Endodermal cell (in vitro differentiated cells): ENCODE results near the gene SMG5. TPM values are rescaled to one million over a fixed set of nuclear protein-coding genes. Genes with fewer than 3 reads are reported as not detected.
A peak's percentile ranks its signal among the peaks of the same experiment; 100 is the strongest.

Experiments
- DNase-seq: peaks from one replicate; pipeline ENCODE4 v3.0.0-alpha.2; 2017
- H3K27ac ChIP-seq: 2 replicates; pipeline ENCODE4 v1.5.1; 2013; ENCODE audit warnings: mild to moderate bottlenecking, low read depth, low read length, moderate library complexity
- H3K27me3 ChIP-seq: 2 replicates; pipeline ENCODE4 v1.6.1; 2013; ENCODE audit warnings: mild to moderate bottlenecking, low read length, moderate library complexity; ENCODE audit not compliant: insufficient read depth, control insufficient read depth, poor library complexity, severe bottlenecking
- H3K36me3 ChIP-seq: 2 replicates; pipeline ENCODE4 v1.7.0; 2013; ENCODE audit warnings: mild to moderate bottlenecking, low read length, moderate library complexity; ENCODE audit not compliant: control insufficient read depth, insufficient read depth
- H3K4me1 ChIP-seq: one replicate; pipeline ENCODE4 v1.7.0; 2013; ENCODE audit warnings: low read length; ENCODE audit not compliant: control insufficient read depth, insufficient read depth
- H3K4me3 ChIP-seq: 2 replicates; pipeline ENCODE4 v1.5.1; 2013; ENCODE audit warnings: mild to moderate bottlenecking, low read length, moderate library complexity
- H3K9ac ChIP-seq: 2 replicates; pipeline ENCODE4 v1.6.1; 2013; ENCODE audit warnings: mild to moderate bottlenecking, low read length, moderate library complexity; ENCODE audit not compliant: poor library complexity, severe bottlenecking; ENCODE audit errors: extremely low read depth
- H3K9me3 ChIP-seq: 2 replicates; pipeline ENCODE4 v1.6.1; 2013; ENCODE audit warnings: mild to moderate bottlenecking, low read length, moderate library complexity; ENCODE audit not compliant: control insufficient read depth
- H3K27ac Mint-ChIP-seq: 2 replicates; pipeline ENCODE4 v1.8.0; 2020; ENCODE audit warnings: mixed read lengths
- H3K27me3 Mint-ChIP-seq: 2 replicates; pipeline ENCODE4 v1.8.0; 2021; ENCODE audit warnings: mild to moderate bottlenecking, mixed read lengths; ENCODE audit not compliant: insufficient read depth
- H3K36me3 Mint-ChIP-seq: 2 replicates; pipeline ENCODE4 v1.8.0; 2020; ENCODE audit warnings: low read depth, mixed read lengths
- H3K4me1 Mint-ChIP-seq: 2 replicates; pipeline ENCODE4 v1.8.0; 2020; ENCODE audit warnings: mixed read lengths
- H3K4me3 Mint-ChIP-seq: 2 replicates; pipeline ENCODE4 v1.8.0; 2020; ENCODE audit warnings: mild to moderate bottlenecking, moderate library complexity, mixed read lengths
- H3K9me3 Mint-ChIP-seq: 2 replicates; pipeline ENCODE4 v1.8.0; 2020; ENCODE audit warnings: mild to moderate bottlenecking, mixed read lengths
- CTCF ChIP-seq: fragments of 200-600 bp; sonication (generic); conservative IDR thresholded peaks from 2 replicates; pipeline ENCODE4 v1.5.0; 2021; ENCODE audit warnings: antibody characterized with exemption, mild to moderate bottlenecking
- WGBS, 2 experiments: methylation state at CpG; one replicate each; pipeline versions ENCODE4 v1.1.5 to v1.1.7; 2013; ENCODE audit warnings: missing lambda C conversion rate in 2 of 2, mixed read lengths in 1 of 2; ENCODE audit not compliant: insufficient coverage in 1 of 2, insufficient read length in 1 of 2; 5-methylcytosine and 5-hydroxymethylcytosine counted together
- total RNA-seq, 2 donors: library from RNA; stranded (reverse); fragmentation: NEBNext Ultra II Directional in 1 of 2; extraction: Animal tissue kit (Norgen Biotek cat#: 25700) in 1 of 2; gene quantifications; 2 replicates in 1 of 2; 3 replicates in 1 of 2; pipeline ENCODE4 v1.2.1, GENCODE V29; 2021

Gene SMG5
- total RNA-seq, 2 donors from 2014 or later, result 103 to 111 TPM

- Histone ChIP-seq H3K9ac (no peak overlapping the region), H3K27ac (no peak overlapping the region), H3K27me3 (no peaks in the 10 kb centered on the region), H3K4me1 (no peaks in the 10 kb centered on the region), H3K9me3 (no peaks in the 10 kb centered on the region), H3K36me3 (peaks cover 81% of the 10 kb centered on the region), H3K4me3 (no peak overlapping the region)
- WGBS, 2 experiments, result 92% methylated on average over 13 of the region's 13 CpGs
- peak overlapping the region; percentile 35 for H3K27ac Mint-ChIP-seq
- H3K4me1 Mint-ChIP-seq, result no peaks in the 10 kb centered on the region
- no peak for TF ChIP-seq CTCF
- no peak overlapping the region for H3K4me3 Mint-ChIP-seq
- no peaks in the 10 kb centered on the region for H3K9me3 Mint-ChIP-seq
- H3K36me3 Mint-ChIP-seq, result peaks cover 74% of the 10 kb centered on the region
- no peak for DNase-seq
- H3K27me3 Mint-ChIP-seq, result no peaks in the 10 kb centered on the region
These were observed 16.6 kb downstream of the SMG5 start for GRCh38 chr1:156266051-156266450.

GRCh38 chr1:156263288-156263655 is 19.4 kb downstream of the SMG5 start:
- Mint-ChIP-seq H3K36me3 (peaks cover 85% of the 10 kb centered on the region), H3K9me3 (no peaks in the 10 kb centered on the region), H3K27ac (no peak overlapping the region), H3K27me3 (no peaks in the 10 kb centered on the region), H3K4me3 (no peak overlapping the region), H3K4me1 (no peaks in the 10 kb centered on the region)
- Histone ChIP-seq H3K9ac (no peak overlapping the region), H3K4me1 (no peaks in the 10 kb centered on the region), H3K9me3 (no peaks in the 10 kb centered on the region), H3K36me3 (peaks cover 83% of the 10 kb centered on the region), H3K27me3 (no peaks in the 10 kb centered on the region), H3K4me3 (no peak overlapping the region), H3K27ac (no peak overlapping the region)
- WGBS, 2 experiments, result 95 to 97% methylated on average over 6 to 9 of the region's 9 CpGs
- no peak for DNase-seq
- TF ChIP-seq CTCF, result no peak

- Mint-ChIP-seq H3K36me3 (peaks cover 85% of the 10 kb centered on the region), H3K27me3 (no peaks in the 10 kb centered on the region), H3K27ac (no peak overlapping the region), H3K4me1 (no peaks in the 10 kb centered on the region), H3K9me3 (no peaks in the 10 kb centered on the region), H3K4me3 (no peak overlapping the region)
- TF ChIP-seq CTCF, result no peak
- Histone ChIP-seq H3K27me3 (no peaks in the 10 kb centered on the region), H3K4me1 (no peaks in the 10 kb centered on the region), H3K27ac (no peak overlapping the region), H3K36me3 (peaks cover 83% of the 10 kb centered on the region), H3K9ac (no peak overlapping the region), H3K4me3 (no peak overlapping the region), H3K9me3 (no peaks in the 10 kb centered on the region)
- WGBS, 2 experiments, result 96 to 99% methylated on average over 7 to 8 of the region's 9 CpGs
- DNase-seq, result no peak
These were observed 20.0 kb downstream of the SMG5 start for GRCh38 chr1:156262461-156263287.
